ENCODE data around the gene MERTK.
"Not testable (repeated sequence)": the region's sequence is repeated elsewhere in the genome, so short reads cannot be mapped to it uniquely, and the experiment has no call there.

DNA sequence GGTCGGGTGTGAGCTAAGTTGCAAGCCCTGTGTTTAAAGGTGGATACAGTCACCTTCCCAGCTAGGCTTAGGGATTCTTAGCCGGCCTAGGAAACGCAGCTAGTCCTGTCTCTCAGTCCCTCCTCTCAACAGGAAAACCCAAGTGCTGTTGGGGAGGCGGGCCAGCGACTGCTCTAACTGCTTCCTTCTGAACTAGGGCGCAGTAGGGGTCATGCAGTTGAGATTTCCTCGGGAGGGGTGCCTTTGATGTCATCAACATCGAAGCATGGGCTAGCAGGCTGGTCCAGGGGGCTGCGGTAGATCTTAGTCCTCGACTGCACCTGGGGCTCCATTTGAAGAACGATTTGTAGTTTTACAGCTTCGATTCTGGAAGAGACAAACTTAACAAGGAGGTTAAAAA lies 141.1 kb downstream of the MERTK start:
- not testable (repeated sequence) for TF ChIP-seq POLR2A (IDR thresholded peaks at IDR 0.05)
- TF ChIP-seq, protein P1, sequence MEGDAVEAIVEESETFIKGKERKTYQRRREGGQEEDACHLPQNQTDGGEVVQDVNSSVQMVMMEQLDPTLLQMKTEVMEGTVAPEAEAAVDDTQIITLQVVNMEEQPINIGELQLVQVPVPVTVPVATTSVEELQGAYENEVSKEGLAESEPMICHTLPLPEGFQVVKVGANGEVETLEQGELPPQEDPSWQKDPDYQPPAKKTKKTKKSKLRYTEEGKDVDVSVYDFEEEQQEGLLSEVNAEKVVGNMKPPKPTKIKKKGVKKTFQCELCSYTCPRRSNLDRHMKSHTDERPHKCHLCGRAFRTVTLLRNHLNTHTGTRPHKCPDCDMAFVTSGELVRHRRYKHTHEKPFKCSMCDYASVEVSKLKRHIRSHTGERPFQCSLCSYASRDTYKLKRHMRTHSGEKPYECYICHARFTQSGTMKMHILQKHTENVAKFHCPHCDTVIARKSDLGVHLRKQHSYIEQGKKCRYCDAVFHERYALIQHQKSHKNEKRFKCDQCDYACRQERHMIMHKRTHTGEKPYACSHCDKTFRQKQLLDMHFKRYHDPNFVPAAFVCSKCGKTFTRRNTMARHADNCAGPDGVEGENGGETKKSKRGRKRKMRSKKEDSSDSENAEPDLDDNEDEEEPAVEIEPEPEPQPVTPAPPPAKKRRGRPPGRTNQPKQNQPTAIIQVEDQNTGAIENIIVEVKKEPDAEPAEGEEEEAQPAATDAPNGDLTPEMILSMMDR (IDR thresholded peaks at IDR 0.05) = not testable (repeated sequence)
